ENCODE results near the gene MEF2D. TPM values are rescaled to one million over a fixed set of nuclear protein-coding genes. Genes with fewer than 3 reads are reported as not detected.

MEF2D gene
- polyA plus RNA-seq (2012; ENCODE audit: missing spikeins), result 14.6 TPM

GRCh38 chr1:156500543-156500792, at the start of gene MEF2D:
MEF2D (minus strand) TSS chr1:156500775; CDS start chr1:156483292, 17,483 bp downstream.
- DNase-seq (ENCODE audit: insufficient read length) (no peak), FAIRE-seq (no peak)
- no peak for TF ChIP-seq POLR2AphosphoS5 (IDR thresholded peaks at IDR 0.05; ENCODE audit: low read depth, low read length)
- 0 out of 2 replicates have a peak, but pooled peaks have one; percentile 8 for TF ChIP-seq TAF1 (IDR thresholded peaks at IDR 0.05; ENCODE audit: borderline replicate concordance, low read depth, low read length)

DNA sequence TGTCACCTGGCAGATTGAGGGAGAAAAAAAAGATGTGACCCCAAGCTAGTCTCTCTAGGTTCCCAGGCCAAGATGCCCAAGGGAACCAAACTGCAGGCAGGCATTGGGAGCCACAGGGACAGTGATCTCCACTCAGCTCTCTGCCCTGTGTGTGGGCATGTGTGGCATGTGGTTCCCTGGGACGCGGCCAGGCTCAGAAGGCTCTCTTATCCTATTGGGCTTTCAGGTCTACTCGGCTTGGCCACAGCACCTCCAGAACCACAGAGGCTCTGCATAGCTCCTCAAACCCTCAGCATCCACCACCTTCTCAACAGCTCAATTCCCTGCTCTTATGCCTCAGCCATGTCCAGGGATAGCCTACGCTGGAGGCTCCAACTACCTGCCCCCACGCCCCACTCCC, 49.8 kb upstream of the MEF2D start:
- DNase-seq (ENCODE audit: insufficient read length) (no peak), FAIRE-seq (no peak)
- TF ChIP-seq POLR2A (IDR thresholded peaks at IDR 0.05; ENCODE audit: low read depth, low read length), result no peak
- no peak for TF ChIP-seq POLR2AphosphoS5 (IDR thresholded peaks at IDR 0.05; ENCODE audit: low read depth, low read length)

GRCh38 chr1:156549831-156550230, 49.3 kb upstream of the MEF2D start:
- no peak for FAIRE-seq
- TF ChIP-seq POLR2A (IDR thresholded peaks at IDR 0.05; ENCODE audit: low read depth, low read length) (no peak), POLR2AphosphoS5 (IDR thresholded peaks at IDR 0.05; ENCODE audit: low read depth, low read length) (no peak), TAF1 (IDR thresholded peaks at IDR 0.05; ENCODE audit: borderline replicate concordance, low read depth, low read length) (no peak)
- DNase-seq (ENCODE audit: insufficient read length), result no peak

GRCh38 chr1:156549390-156549789, 48.8 kb upstream of the MEF2D start:
- DNase-seq (ENCODE audit: insufficient read length) (no peak), FAIRE-seq (no peak)
- TF ChIP-seq POLR2A (IDR thresholded peaks at IDR 0.05; ENCODE audit: low read depth, low read length), result no peak
- no peak for TF ChIP-seq POLR2AphosphoS5 (IDR thresholded peaks at IDR 0.05; ENCODE audit: low read depth, low read length)
- TF ChIP-seq TAF1 (IDR thresholded peaks at IDR 0.05; ENCODE audit: borderline replicate concordance, low read depth, low read length), result no peak

DNA sequence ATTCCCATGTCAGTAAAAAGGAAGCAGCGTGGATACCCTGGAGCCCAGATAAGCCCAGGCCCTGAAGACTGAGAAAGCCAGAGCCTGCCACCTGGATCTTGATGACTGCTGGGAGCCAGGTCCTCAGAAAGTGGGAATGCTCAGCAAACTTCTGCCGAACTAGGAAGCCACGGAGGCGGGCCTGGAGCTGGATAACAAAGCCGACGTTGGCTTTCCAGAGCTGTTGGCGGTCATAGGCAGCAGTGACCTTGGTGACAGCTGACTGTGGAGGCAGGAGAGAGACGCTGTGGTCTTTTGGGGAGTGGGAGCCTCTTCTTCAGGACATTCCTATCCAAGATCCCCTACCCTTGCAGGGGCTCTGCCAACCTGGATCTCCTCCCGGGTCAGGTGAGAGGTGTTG, 47.4 kb upstream of the MEF2D start:
- FAIRE-seq (no peak), DNase-seq (ENCODE audit: insufficient read length) (no peak)
- TF ChIP-seq POLR2A (IDR thresholded peaks at IDR 0.05; ENCODE audit: low read depth, low read length) (no peak), TAF1 (IDR thresholded peaks at IDR 0.05; ENCODE audit: borderline replicate concordance, low read depth, low read length) (no peak), POLR2AphosphoS5 (IDR thresholded peaks at IDR 0.05; ENCODE audit: low read depth, low read length) (no peak)

- FAIRE-seq (no peak), DNase-seq (ENCODE audit: insufficient read length) (no peak)
- TF ChIP-seq TAF1 (IDR thresholded peaks at IDR 0.05; ENCODE audit: borderline replicate concordance, low read depth, low read length) (no peak), POLR2A (IDR thresholded peaks at IDR 0.05; ENCODE audit: low read depth, low read length) (no peak), POLR2AphosphoS5 (IDR thresholded peaks at IDR 0.05; ENCODE audit: low read depth, low read length) (no peak)
These were observed 46.9 kb upstream of the MEF2D start for GRCh38 chr1:156547434-156547833.

DNA sequence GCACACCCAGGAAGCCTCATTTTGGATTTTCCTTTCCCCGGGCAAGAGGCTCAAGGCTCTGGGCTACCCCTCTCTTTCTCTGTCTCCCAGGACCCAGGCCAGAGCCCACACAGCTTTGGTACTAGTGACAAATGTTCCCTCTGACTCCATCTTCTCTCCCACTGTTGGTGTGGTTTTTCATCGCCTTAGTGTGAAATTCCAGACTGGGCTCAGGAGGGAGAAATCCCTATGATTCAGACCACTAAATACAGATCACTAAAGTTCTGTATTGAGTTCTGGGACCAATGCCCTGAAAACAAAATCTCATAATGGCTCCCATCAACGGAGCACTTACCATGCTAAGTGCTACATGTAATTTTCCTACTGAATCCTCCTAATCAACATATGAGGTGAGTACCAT, 45.7 kb upstream of the MEF2D start:
- DNase-seq (ENCODE audit: insufficient read length) (no peak), FAIRE-seq (no peak)
- no peak for TF ChIP-seq TAF1 (IDR thresholded peaks at IDR 0.05; ENCODE audit: borderline replicate concordance, low read depth, low read length)
- TF ChIP-seq POLR2A (IDR thresholded peaks at IDR 0.05; ENCODE audit: low read depth, low read length), result no peak
- no peak for TF ChIP-seq POLR2AphosphoS5 (IDR thresholded peaks at IDR 0.05; ENCODE audit: low read depth, low read length)

DNA sequence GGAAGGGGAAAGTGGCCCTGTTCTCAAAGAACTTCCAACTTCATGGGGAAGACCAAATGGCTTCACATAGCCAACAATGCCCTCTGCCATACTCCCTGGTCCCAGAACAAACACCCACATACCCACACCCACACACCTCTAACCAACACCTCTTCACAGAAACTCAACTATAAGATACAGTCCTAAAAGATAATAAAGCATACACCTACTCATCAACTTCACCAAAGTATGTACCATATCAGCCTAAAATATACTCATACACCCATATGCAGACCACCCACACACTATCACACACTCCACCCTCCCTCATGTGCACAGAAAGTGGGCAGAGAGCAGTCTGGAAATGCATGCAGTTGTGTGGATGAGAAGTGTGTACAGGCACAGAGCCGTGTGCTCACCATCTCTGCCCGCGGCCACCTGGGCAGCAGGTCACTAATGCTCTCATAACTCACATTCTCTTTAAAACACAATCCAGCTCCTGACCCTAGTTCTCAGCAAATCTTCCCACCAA, 44.1 kb upstream of the MEF2D start:
- no peak for FAIRE-seq

DNA sequence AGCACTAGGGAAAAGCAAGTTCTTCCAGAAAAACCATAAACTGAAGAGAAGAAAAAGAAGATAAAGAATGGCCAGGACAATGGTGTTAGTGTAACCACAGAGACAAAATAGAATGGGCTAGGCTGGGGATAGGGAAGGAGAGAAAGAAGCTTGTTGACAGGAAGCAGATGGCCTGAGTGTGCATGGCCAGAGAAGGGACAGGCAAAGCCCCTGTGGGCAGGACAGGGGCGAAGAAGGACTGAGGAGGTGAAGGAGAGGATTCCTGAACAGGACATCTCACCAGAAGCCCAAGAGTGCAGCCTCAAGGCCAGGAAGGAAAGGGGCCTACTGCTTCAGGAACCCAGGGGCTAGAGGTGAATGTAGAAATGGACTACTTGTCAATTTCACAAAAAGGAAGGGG, 42.5 kb upstream of the MEF2D start:
- no peak for FAIRE-seq

More for the DNA sequence above, 44.1 kb upstream of the MEF2D start:
- no peak for DNase-seq (ENCODE audit: insufficient read length)
- no peak for TF ChIP-seq TAF1 (IDR thresholded peaks at IDR 0.05; ENCODE audit: borderline replicate concordance, low read depth, low read length)
- TF ChIP-seq POLR2A (IDR thresholded peaks at IDR 0.05; ENCODE audit: low read depth, low read length), result no peak

DNA sequence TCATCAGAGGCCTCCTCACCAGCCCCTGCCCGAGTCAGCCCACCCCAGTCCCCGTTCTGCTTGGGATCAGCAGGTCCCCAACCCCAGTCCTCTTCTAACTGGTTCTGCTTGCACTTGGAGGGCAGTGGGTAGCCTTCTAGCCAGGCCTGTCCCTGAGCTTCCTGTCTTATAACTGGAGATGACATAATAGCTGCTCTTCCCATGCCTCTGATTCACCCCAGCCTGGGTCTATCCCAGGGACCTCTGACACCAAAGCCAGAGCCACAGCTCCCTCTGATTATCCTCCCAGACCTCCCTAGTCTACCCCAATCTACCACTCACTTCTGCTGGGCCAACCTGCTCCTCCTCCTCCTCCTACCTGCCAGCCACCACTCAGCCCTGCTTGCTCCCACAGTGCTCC, 40.4 kb upstream of the MEF2D start:
- TF ChIP-seq POLR2A (IDR thresholded peaks at IDR 0.05; ENCODE audit: low read depth, low read length) (no peak), TAF1 (IDR thresholded peaks at IDR 0.05; ENCODE audit: borderline replicate concordance, low read depth, low read length) (no peak), POLR2AphosphoS5 (IDR thresholded peaks at IDR 0.05; ENCODE audit: low read depth, low read length) (no peak)
- no peak for DNase-seq (ENCODE audit: insufficient read length)

More for the DNA sequence above, 42.5 kb upstream of the MEF2D start:
- DNase-seq (ENCODE audit: insufficient read length), result no peak
- TF ChIP-seq POLR2AphosphoS5 (IDR thresholded peaks at IDR 0.05; ENCODE audit: low read depth, low read length), result no peak
- no peak for TF ChIP-seq TAF1 (IDR thresholded peaks at IDR 0.05; ENCODE audit: borderline replicate concordance, low read depth, low read length)
- no peak for TF ChIP-seq POLR2A (IDR thresholded peaks at IDR 0.05; ENCODE audit: low read depth, low read length)

DNA sequence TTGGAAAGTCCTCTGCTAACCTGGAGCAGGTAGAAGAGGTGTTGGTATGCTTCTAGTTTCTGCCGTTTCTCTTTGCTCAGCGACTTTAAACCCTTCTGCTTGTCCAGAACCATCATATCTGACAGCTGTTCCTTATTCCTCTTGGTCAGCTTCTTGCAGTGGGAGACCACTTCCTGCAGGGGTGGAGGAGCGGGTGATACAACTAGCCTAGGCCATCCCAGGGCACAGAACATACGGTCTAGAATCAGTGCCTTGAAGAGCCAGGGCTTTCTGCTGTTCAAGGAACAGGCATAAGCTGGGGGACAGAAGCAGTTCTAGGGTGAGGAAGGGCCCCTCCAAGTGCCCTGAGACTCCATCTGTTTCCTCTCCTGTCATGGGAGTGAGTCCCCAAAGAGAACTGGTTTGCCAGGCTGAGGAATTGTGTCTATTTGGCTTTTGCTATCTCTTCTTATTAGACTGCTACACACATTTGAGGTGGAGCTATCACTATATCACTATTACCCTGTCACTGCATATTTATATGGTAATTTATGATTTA, 39.3 kb upstream of the MEF2D start:
- TF ChIP-seq POLR2A (IDR thresholded peaks at IDR 0.05; ENCODE audit: low read depth, low read length), result no peak
- TF ChIP-seq POLR2AphosphoS5 (IDR thresholded peaks at IDR 0.05; ENCODE audit: low read depth, low read length), result no peak
- no peak for TF ChIP-seq TAF1 (IDR thresholded peaks at IDR 0.05; ENCODE audit: borderline replicate concordance, low read depth, low read length)
- DNase-seq (ENCODE audit: insufficient read length) (no peak), FAIRE-seq (no peak)

More for the DNA sequence above, 40.4 kb upstream of the MEF2D start:
- no peak for FAIRE-seq

- no peak for DNase-seq (ENCODE audit: insufficient read length)
- TF ChIP-seq POLR2AphosphoS5 (IDR thresholded peaks at IDR 0.05; ENCODE audit: low read depth, low read length), result no peak
- no peak for TF ChIP-seq TAF1 (IDR thresholded peaks at IDR 0.05; ENCODE audit: borderline replicate concordance, low read depth, low read length)
- FAIRE-seq, result no peak
These were observed 38.3 kb upstream of the MEF2D start for GRCh38 chr1:156538711-156539440.

Measured in GM12892 (cell line).